T-helper 2 cell treated with Interferon-gamma antibody and Interleukin-4, amounts not matched to agents 100 ng/mL and 5 ng/mL, for 36 hours (primary cell): ENCODE measurements around the gene CNIH2. TPM values are rescaled to one million over a fixed set of nuclear protein-coding genes. Genes with fewer than 3 reads are reported as not detected.
"Not testable (repeated sequence)": the region's sequence is repeated elsewhere in the genome, so short reads cannot be mapped to it uniquely, and the experiment has no call there.

Source experiments
- intact Hi-C: fragments of 100-400 bp; cut with micrococcal nuclease; formaldehyde crosslinking; loops from one replicate; pipeline ENCODE4 v1.15.1; 2023
- total RNA-seq: library from RNA; stranded (reverse); gene quantifications from 2 replicates; pipeline ENCODE4 v1.2.3, GENCODE V29; 2022

CNIH2 gene
- total RNA-seq, 1 donor from 2014 or later = 1.5 TPM

DNA sequence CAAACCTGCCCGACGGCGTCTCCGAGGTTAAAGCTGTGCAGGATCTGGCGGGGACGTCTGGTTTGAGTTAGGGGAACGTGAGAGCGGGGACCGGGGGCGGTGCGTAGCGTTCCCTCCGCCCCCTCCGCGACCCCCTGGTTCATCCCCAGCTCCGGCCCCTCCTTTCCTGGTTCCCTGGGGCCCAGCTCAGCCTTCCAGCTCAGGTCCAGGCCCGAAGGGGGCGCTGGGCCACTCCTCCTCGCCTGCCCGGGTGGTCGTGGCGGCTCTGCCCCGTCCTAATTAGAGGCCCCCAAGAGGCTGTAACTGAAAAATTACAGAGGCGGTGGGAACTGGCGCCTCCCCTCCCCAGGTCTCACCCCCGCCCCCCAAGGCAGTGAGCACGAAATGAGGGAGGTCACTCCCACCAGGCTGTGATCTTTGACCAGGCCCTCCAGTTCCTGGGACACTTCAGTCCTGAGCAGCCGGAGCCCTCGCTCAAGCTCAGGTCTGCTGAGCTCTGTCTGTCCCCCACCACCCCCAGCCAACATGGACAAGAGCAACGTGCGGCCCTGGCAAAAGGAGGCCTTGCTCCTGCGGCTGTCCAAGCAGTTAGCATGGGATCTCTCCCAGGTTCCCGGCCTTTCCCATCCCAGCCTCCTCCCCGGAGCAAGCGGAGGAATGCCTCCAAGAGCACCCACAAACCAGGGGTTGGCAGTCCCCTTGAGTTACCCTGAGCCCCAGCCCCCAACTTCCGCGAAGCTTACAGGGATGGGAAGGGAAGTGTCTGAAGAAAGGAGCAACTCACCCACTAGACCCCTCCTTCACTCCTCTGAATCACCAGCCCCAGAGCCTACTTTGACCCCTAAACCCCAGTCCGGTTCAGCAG is 35.6 kb downstream of the CNIH2 start:
- intact Hi-C loops = no loop called here

DNA sequence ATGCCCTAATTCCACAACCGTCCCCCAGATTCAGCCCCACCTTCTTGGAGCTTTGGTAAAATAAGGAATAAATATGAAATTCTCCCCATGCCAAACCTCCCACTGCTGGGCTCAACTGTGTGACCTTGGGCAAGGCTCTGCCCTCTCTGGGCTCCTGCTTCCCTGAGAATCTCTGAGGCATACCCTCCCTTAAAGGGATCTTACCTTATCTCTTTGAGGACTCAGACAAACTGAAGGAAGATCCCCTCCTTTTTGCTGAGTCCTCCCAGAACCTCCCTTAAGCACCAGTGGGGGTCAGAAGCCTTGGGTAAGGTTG is 36.2 kb downstream of the CNIH2 start:
- intact Hi-C loops = no loop called here

DNA sequence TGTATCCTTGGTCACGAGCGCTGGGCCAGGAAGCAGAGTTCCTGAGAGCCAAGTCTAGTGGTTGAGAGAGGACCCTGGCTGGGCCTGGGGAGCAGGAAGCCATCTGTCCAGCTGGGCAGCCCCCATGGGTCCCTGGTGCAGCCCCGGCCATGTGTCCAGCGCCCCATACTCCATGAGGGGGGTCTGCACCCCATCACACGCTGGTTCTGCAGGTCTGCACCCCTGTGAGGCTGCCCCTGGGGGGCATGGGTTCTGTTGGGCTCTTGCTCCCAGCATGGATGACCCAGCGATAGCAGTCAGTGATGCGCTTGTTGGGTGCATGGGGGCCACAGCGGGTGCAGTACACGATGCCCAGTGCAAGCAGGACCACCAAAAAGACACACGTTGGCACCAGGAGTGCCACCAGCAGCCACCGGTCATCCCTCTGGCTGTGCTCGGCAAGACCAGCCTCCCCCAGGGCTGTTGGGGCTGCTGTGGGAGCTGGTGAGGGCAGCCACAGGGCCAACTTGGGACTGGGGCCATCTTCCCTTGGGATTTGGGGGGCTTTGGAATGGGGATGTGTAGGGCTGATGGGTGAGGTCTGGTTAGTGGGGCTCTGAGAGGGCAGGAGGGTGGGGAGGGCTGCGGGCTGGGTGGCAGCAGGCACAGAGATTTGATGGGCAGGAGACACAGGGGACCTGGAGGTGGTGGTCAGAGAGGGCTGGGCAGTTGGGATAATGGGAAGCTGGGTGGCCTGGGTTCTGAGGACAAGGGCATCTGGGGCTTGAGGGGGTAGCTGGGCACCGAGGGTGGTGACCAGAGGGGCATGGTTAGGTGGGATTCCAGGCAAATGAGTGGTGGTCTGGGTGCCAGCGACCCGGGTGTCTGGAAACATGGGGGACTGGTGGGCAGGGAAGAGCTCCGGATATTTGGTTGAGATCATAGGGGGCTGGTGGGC is 36.9 kb downstream of the CNIH2 start:
- intact Hi-C loops = no loop called here

DNA sequence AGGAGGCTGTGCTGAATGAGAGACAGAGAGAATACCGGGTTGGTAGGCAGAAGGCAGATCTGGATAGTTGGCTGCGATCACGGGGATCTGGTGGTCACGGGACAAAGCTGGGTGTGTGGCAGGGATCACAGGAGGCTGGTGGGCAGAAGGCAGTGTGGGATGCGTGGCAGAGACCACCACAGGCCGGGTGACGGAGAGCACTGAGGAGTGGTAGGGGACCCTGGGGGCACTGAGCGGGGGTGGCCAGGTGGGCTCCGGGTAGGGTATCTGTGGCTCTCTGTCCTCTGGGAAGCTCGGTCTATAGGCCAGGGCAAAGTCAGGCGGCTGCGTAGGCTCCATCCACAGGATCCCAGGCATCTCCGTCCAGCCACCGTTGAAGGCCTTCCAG is 37.5 kb downstream of the CNIH2 start:
- intact Hi-C loops = no loop called here

DNA sequence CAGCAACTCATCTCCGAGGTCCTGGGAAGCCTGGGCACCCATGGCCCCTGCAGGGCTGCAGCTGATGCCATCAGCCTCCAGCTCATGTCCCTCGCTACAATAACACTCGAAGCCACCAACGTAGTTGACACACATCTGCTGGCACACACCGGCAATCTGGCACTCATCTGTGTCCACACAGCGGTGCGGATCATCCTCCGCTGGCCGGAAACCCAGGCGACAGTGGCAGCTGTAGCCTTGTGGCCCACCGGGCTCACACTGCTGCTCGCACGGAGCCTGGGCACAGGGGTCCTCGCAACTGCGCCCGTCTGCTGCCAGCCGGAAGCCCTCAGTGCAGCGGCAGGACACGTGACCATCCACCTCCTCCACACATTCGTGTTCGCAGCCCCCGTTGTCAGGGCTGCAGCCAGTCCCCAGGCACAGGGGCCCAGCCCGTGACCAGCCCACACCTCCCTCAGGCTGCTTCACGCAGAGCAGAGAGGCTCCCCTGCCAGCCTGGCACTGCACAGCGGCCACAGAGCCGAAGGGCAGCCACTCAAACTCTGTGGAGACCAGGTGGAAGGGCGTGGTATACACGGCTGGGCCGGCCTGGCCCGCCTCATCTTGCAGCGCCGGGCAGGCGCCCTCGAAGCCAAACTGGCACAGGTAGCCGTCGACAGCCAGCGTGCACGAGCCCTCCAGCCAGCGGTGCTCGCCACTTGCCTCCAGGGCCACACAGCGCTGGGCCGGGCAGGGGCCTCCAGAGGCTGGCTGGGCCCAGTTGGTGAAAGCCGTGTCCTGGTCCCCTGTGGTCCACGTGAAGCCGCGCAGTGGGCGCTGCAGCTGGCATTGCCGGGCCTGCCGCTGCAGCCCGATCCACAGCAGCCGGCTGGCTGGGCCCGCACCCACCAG is 38.2 kb downstream of the CNIH2 start:
- intact Hi-C loops = no loop called here

DNA sequence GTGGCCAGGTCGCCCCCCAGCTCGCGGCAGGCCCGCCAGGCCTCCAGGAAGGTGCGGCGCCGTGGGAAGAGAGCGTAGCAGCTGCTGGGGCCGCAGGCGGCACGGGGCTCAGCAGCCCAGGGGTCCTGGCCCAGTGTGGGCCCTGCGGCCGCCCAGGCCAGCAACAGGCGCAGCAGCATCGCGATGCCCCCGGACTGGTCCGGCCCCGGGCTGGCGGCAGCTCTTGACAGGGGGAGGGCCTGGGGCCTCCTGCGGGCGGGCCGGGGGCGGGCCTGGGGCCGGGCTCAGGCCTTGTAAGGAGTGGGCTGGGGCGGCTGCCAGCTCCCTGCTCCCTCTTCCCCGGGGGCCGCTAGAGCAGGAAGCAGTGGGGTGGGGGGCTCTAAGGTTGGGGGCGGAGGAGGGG is 38.9 kb downstream of the CNIH2 start, which contains the start of gene CD248:
CD248 (minus strand) TSS at position 196 of the 403 bp plus-strand sequence; CDS start at position 179, 17 bp downstream.
- intact Hi-C loops = no loop called here

DNA sequence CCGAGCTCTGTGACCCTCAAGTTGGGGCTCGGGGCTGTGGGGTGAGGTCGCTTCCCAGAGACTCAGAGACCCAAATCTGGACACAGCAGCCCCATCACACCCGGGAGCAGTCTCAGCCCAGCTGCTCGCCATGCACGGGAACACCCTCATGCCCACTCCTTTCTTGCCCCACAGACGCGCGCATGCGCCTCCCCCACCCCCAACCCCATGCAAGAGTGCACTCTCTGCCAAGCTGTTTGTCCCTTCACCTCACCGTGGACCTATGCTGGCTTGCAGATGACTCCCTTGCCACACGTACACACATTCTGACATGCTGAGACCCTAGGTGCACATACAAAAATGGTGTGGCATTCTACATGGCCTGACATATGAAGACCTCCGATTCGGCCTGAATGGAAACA is 39.3 kb downstream of the CNIH2 start:
- intact Hi-C loops = no loop called here

DNA sequence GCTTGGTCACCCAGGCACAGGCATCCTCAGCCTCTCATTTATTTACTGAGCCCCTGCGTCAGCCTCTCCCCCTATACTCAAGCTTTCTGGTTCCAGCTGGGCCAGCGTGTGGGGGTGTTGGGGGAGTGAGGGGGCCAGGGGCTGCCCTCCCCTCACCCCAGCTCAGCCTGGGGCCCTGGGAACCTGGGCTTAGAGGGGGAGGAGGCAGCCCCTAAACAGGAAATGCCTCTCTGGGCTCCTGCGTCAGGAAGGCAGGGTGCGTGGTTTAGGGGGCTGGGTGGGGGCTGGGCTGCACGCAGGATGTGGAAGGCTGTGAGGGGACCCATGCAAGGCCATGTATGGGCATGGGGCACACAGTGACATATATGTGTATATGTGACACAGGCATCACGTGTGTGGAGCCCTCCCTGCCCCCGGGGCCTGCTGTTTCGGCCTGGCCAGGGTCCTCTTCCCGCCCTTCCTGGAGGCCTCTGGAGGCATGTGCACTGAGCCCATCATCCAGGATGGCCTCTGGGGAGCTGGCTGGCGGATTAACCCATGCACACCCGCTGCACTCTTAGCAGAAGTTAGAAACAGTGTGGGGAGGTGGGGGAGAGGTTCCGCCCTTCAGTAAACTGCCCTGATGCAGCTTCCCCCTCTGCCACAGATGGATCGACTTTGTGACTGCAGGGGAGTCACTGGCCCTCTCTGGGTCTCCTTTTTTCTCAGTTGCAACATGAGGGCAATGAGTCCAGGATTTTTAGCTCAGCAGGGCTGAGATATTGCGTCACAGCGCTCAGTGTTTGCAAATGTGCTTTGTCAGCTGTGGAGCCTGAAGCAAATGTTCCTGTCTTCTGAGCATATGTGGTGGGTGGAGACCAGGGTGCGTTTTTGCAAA is 40.0 kb downstream of the CNIH2 start:
- intact Hi-C loops = no loop called here

DNA sequence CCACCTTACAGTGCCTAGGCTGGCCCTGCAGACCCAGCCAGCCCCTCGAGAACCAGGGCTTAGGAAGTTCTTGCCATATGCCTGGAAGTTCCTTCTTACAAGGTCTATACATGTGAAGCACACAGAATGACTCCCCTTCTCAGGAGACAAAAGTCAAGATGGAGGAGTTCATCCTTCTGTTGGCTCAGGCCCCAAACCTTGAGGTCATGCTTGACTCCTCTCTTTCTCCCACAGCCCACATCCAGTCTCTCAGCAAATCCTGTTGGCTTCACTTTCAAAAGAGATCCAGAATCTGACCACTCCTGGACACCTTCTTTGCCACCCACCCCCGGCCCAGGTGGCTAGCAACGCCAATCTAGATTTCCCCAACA is 40.6 kb downstream of the CNIH2 start:
- intact Hi-C loops = no loop called here

DNA sequence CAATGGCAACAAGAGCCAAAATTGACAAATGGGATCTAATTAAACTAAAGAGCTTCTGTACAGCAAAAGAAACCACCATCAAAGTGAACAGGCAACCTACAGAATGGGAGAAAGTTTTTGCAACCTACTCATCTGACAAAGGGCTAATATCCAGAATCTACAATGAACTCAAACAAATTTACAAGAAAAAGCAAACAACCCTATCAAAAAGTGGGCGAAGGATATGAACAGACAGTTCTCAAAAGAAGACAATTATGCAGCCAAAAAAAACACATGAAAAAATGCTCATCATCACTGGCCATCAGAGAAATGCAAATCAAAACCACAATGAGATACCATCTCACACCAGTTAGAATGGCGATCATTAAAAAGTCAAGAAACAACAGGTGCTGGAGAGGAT is 42.3 kb downstream of the CNIH2 start:
- intact Hi-C loops = not testable (repeated sequence)

DNA sequence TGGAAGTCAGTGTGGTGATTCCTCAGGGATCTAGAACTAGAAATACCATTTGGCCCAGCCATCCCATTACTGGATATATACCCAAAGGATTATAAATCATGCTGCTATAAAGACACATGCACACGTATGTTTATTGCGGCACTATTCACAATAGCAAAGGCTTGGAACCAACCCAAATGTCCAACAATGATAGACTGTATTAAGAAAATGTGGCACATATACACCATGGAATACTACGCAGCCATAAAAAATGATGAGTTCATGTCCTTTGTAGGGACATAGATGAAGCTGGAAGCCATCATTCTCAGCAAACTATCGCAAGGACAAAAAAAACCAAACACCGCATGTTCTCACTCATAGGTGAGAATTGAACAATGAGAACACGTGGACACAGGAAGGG is 42.8 kb downstream of the CNIH2 start:
- intact Hi-C loops = not testable (repeated sequence)

DNA sequence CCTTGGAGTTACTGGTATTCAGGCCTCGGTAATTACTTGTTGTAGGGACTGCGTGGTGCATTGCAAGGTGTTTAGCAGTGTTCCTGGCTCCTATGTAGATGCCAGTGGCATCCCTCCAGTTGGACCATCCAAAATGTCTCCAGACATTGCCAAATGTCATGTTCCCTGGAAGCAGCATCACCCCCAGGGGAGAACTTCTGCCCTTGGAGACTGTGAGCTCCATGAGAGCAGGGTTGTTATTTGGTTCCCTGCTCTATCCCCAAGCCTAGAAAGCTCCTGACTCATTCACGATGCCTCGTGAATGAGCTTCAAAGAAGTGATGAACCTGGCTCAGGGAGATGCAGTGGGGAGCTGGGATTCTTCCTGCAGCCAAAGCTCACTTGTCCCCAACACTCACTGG is 43.6 kb downstream of the CNIH2 start:
- intact Hi-C loops = no loop called here

DNA sequence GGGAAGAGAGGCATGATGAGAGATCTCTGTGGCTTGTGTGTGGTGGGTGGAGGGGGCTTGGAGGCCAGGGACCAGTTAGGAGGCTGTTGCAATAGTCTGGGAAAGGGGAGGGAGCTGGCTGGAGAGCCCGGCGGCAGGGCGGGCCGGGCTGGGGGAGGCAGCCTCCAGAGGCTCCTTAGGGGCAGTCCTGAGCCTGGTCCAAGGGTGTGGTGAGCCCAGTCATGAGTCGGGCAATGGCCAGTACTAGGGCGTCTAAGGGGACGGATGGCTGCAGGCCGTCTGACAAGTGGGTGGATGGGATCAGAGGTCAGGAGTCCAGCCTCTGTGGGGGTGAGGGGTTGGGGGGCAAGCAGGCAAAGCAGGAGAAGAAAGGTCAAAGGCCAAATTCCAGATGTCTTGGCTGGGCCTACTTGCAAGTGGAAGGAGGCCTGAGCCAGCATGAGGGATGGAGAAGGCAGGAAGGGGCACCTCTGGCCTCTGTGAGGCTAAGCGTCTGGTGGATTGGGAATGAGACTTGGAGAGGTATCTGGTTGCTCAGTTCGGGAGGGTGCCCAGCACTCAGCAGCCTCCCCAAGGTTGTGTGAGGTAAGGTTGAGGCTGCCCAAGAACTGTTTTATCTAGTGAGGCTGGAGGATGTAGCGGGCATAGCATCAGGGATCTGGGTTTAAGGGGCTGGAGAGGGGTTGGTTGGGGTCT is 44.9 kb downstream of the CNIH2 start:
- intact Hi-C loops = no loop called here

DNA sequence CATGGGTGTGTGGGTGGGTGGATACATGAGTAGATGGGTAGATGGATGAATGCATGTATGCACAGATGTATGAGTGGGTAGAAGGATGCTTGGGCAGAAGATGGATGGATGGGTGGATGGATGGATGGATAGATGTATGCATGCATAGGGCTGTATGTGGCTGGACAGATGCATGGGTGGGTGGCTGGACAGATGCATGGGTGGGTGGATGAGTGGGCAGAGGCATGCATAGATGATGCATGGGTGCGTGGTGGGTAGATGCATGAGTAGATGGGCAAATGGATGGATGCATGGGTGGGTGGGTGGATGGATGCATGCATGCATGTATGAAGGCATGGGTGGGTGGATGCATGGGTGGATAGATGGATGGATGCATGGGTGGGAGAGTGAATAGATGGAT is 45.7 kb downstream of the CNIH2 start:
- intact Hi-C loops = no loop called here

DNA sequence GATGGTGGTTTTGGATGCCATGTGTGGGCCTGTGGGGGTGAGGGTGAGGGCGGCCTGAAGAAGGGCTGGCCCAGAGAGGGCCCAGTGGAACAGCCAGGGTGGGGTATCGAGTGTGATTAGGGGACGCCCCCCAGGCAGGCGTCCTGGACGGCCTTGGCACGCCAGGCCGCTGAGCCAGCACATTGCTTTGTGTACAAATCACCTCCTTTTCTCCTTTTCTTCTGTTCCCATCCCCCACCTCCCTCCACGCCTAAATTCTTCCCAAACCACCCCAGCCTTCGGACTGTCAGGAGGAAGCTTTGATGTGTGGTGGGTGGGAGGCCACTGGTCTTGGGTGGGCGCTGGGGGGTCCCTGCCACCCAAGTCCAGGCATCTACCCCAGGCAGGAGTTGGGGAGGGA is 46.7 kb downstream of the CNIH2 start:
- intact Hi-C loops = no loop called here

DNA sequence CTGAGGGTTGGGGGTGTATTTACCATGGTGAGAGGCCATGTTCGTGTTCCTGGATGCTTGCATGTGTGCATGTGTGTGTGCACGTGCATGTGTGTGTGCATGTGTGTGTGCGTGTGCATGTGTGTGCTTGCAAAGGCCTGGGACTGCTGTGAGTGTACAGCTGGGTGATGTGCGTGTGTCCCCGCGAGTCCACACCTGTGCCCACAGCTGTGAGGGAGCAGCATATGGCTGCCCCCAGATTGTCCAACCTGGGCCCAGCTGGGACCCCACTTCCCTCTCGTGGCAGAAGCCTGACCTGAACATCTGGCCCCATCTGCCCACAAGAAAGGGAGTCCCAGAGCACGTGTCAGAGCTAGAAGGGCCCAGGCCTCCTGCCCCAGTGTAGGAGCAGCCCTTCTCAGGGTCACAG is 47.3 kb downstream of the CNIH2 start:
- intact Hi-C loops = no loop called here

DNA sequence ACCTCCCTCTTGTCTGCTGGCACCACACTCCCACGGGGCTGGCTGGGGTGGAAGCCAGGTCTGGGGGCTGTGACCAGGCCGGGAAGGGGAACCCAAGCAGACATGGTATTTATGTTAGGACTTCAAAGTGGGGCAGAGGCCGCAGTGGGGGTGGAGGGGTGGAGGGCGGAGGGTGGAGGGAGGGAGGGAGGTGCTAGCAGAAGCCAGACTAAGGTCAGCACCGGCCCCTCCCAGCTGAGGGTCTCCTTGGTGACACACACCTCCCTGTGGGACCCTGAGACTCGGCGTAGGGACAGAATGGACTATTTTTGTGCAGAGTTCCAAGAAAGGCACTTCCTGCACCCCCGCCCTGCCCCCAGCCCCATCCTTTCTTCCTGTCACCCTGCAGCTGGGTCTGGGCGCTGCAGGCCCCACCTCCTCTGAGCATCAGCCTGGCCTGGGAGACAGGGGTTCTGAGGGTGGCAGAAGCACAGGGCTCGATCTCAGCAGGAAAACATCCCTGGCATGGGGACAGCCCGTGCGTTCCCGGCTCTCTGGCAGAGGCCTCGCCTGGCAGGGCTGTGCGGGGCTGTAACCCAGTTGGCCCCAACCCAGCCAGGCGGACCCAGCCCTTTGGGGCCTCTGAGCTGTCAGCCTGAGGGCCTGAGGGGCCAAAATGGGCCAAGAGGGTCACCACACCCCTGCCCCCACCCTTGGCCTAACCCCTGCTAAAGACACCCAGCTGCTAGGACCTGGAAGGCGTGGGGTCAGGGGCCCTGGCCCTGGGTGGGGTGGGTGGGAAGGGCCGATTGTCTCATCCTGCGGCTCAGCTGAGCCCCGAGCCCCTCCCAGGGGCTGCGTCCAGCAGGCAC is 48.5 kb downstream of the CNIH2 start:
- intact Hi-C loops = no loop called here

DNA sequence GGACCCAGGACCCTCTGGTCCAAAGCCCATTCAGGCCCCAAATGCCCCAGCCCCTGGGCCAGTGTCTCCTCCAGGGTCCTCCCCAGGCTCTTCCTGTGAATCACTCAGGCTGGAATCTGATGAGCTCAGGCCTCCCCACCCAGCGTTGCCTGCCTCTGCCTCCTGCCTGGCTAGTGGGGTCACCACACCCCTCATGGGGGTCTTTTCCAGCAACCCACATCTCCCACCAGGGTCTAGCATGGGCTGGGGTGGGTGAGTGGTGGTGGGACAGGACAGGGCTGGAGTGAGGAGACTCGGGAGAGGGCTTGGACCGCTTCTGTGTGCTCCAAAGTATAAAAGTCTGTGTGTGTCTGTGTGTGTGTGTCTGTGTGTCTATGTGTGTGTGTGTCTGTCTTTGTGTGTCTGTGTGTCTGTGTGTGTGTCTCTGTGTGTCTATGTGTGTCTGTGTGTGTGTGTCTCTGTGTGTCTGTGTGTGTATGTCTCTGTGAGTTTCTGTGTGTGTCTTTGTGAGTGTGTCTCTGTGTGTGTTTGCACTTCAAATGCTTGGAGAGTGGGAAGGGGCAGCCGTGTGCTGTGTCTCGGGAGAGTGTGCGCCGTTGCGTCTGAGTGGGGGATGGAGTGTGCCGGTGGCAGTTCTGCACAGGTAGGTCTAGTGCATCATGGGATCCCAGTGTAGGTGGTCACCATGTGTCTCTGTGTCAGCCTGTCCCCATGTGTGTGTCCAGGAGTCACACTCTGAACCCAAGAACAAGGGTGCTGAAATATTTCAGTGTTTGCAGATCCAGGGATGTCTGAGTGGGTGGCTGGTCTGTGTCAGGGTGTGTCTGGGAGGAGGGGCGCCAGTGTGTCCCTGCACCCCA is 49.4 kb downstream of the CNIH2 start:
- intact Hi-C loops = loop anchor here (1.0 kb wide), 1 partner anchor 15 kb away; no protein-coding TSS in a partner anchor
